ENCODE results near the gene LAMA1. TPM values are rescaled to one million over a fixed set of nuclear protein-coding genes. Genes with fewer than 3 reads are reported as not detected.
"Not testable (repeated sequence)": the region's sequence is repeated elsewhere in the genome, so short reads cannot be mapped to it uniquely, and the experiment has no call there.

The LAMA1 gene
- polyA plus RNA-seq, 4 donors = 0.40 to 5.7 (median 2.4) TPM

DNA sequence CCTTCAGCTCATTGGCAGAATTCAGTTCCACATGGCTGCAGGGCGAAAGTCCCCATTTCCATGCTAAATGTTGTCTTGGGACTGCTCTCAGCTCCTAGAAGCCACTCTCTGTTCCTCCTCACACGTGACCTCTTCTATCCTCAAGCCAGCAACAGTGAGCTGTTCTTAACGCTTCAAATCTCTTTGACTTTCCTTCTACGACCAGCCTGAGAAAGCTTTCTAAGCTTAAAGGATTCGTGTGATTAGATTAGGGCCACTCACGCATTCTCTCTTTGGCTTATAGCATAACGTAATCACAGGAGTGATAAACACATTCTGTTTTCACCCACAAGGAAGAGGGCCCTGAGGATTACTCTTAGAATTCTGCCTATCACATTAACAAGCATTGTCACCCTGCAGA is 29.8 kb upstream of the LAMA1 start:
- no peak for DNase-seq
- Histone ChIP-seq H3K9me3 (ENCODE audit: control insufficient read depth in 2 of 2, insufficient read depth in 1 of 2, low read depth in 1 of 2, low read length in 1 of 2) (no peaks in the 10 kb centered on the region), H3K4me1 (ENCODE audit: control insufficient read depth in 3 of 3, insufficient read depth in 2 of 3, low read depth in 1 of 3, low read length in 2 of 3) (no peaks in the 10 kb centered on the region), H3K27me3 (ENCODE audit: control insufficient read depth in 3 of 3, insufficient read depth in 3 of 3, low read length in 3 of 3) (no peaks in the 10 kb centered on the region), H3K4me3 (ENCODE audit: low read depth in 1 of 3, low read length in 3 of 3) (no peak overlapping the region), H3K27ac (ENCODE audit: low read depth in 1 of 3, low read length in 2 of 3) (no peak overlapping the region), H3K36me3 (ENCODE audit: control insufficient read depth in 3 of 3, insufficient read depth in 2 of 3, low read depth in 1 of 3, low read length in 3 of 3) (no peaks in the 10 kb centered on the region)
- FAIRE-seq = no peak
- 71 to 74% (median 72%) methylated on average over 7 of the region's 7 CpGs for WGBS, 3 donors

DNA sequence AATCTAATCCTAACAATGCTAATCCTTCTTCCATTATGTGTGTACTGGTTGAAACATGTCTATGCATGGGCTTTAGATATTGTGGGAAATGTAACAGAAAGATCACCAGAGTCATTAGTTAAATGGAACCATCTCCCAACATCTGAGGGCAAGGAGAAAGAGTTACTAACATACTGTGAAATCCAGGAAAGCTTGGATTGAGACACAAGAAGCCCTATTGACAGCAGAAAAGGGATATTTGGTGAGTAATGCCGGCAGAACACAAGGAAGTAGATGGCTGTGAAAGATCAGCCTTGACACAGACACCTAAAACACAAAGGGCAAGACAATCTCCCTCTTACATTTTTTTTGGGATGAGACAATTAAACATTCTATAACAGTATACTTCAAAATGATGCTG is 28.5 kb upstream of the LAMA1 start:
- DNase-seq (no peak), FAIRE-seq (no peak)
- H3K4me1 ChIP-seq (ENCODE audit: control insufficient read depth in 3 of 3, insufficient read depth in 2 of 3, low read depth in 1 of 3, low read length in 2 of 3) = no peaks in the 10 kb centered on the region
- H3K27me3 ChIP-seq (ENCODE audit: control insufficient read depth in 3 of 3, insufficient read depth in 3 of 3, low read length in 3 of 3) = no peaks in the 10 kb centered on the region
- 89 to 94% (median 91%) methylated on average over 1 of the region's 1 CpG for WGBS, 3 donors
- no peak overlapping the region for H3K27ac ChIP-seq (ENCODE audit: low read depth in 1 of 3, low read length in 2 of 3)
- H3K9me3 ChIP-seq (ENCODE audit: control insufficient read depth in 2 of 2, insufficient read depth in 1 of 2, low read depth in 1 of 2, low read length in 1 of 2) = no peaks in the 10 kb centered on the region
- H3K36me3 ChIP-seq (ENCODE audit: control insufficient read depth in 3 of 3, insufficient read depth in 2 of 3, low read depth in 1 of 3, low read length in 3 of 3) = no peaks in the 10 kb centered on the region
- no peak overlapping the region for H3K4me3 ChIP-seq (ENCODE audit: low read depth in 1 of 3, low read length in 3 of 3)

DNA sequence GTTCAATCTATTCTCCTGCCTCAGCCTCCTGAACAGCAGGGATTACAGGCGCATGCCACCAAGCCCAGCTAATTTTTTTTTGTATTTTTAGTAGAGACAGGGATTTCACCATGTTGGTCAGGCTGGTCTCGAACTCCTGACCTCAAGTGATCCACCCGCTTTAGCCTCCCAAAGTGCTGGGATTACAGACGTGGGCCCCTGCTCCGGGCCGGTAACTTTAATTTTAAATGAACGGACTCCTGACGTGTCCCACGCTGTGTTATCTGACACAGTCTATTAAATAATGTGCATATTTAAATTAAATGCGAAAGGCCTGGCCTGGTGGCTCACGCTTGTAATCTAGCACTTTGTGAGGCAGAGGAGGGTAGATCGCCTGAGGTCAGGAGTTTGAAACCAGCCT is 27.3 kb upstream of the LAMA1 start:
- 90 to 94% (median 92%) methylated on average over 12 of the region's 12 CpGs for WGBS, 3 donors
- not testable (repeated sequence) for DNase-seq, FAIRE-seq

DNA sequence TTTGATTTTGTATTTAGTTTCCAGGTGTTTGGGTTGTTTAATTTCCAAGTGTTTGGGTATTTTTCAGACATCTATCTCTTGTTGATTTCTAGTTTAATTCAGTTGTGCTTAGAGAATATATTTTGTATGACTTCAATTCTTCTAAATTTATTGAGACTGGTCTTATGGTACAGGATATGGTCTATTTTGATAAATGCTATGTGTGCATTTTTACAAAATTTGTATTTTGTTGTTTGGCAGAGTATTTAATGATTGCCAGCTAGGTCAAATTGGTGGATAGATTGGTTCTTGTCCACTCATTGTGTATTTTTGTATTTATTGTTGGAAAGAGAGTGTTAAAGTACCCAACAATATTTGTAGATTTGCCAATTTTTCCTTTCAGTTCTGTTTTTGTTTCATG is 23.7 kb upstream of the LAMA1 start:
- H3K27ac ChIP-seq (ENCODE audit: low read depth in 1 of 3, low read length in 2 of 3) = no peak overlapping the region
- no peaks in the 10 kb centered on the region for H3K9me3 ChIP-seq (ENCODE audit: control insufficient read depth in 2 of 2, insufficient read depth in 1 of 2, low read depth in 1 of 2, low read length in 1 of 2)
- FAIRE-seq (no peak), DNase-seq (no peak)
- no peaks in the 10 kb centered on the region for H3K27me3 ChIP-seq (ENCODE audit: control insufficient read depth in 3 of 3, insufficient read depth in 3 of 3, low read length in 3 of 3)
- no peaks in the 10 kb centered on the region for H3K4me1 ChIP-seq (ENCODE audit: control insufficient read depth in 3 of 3, insufficient read depth in 2 of 3, low read depth in 1 of 3, low read length in 2 of 3)
- H3K36me3 ChIP-seq (ENCODE audit: control insufficient read depth in 3 of 3, insufficient read depth in 2 of 3, low read depth in 1 of 3, low read length in 3 of 3) = no peaks in the 10 kb centered on the region
- H3K4me3 ChIP-seq (ENCODE audit: low read depth in 1 of 3, low read length in 3 of 3) = no peak overlapping the region

More for the DNA sequence above, 27.3 kb upstream of the LAMA1 start:
- H3K27ac ChIP-seq (ENCODE audit: low read depth in 1 of 3, low read length in 2 of 3); H3K4me3 ChIP-seq (ENCODE audit: low read depth in 1 of 3, low read length in 3 of 3); H3K9me3 ChIP-seq (ENCODE audit: control insufficient read depth in 2 of 2, insufficient read depth in 1 of 2, low read depth in 1 of 2, low read length in 1 of 2); H3K27me3 ChIP-seq (ENCODE audit: control insufficient read depth in 3 of 3, insufficient read depth in 3 of 3, low read length in 3 of 3); H3K36me3 ChIP-seq (ENCODE audit: control insufficient read depth in 3 of 3, insufficient read depth in 2 of 3, low read depth in 1 of 3, low read length in 3 of 3); H3K4me1 ChIP-seq (ENCODE audit: control insufficient read depth in 3 of 3, insufficient read depth in 2 of 3, low read depth in 1 of 3, low read length in 2 of 3): not testable (repeated sequence)

DNA sequence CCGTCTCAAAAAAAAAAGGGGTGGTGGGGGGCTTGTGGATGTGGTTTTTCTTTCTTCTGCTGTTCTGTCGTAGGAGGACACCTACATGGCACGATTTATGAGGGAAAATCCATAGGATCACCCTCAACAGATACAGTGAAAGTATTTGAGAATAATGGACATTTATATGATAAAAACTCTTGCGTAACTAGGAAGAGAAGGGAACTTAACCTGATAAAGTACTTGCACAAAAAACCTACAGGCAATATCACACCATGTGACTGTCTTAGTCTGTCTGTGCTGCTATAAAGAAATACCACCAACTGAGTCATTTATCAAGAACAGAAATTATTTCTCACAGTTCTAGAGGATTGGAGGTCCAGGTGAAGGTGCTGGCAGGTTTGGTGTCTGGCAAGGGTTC is 21.8 kb upstream of the LAMA1 start:
- H3K27me3 ChIP-seq (ENCODE audit: control insufficient read depth in 3 of 3, insufficient read depth in 3 of 3, low read length in 3 of 3) = no peaks in the 10 kb centered on the region
- no peak for FAIRE-seq
- no peak overlapping the region for H3K4me3 ChIP-seq (ENCODE audit: low read depth in 1 of 3, low read length in 3 of 3)
- DNase-seq = no peak
- no peaks in the 10 kb centered on the region for H3K36me3 ChIP-seq (ENCODE audit: control insufficient read depth in 3 of 3, insufficient read depth in 2 of 3, low read depth in 1 of 3, low read length in 3 of 3)
- no peak overlapping the region for H3K27ac ChIP-seq (ENCODE audit: low read depth in 1 of 3, low read length in 2 of 3)
- H3K4me1 ChIP-seq (ENCODE audit: control insufficient read depth in 3 of 3, insufficient read depth in 2 of 3, low read depth in 1 of 3, low read length in 2 of 3) = no peaks in the 10 kb centered on the region
- no peaks in the 10 kb centered on the region for H3K9me3 ChIP-seq (ENCODE audit: control insufficient read depth in 2 of 2, insufficient read depth in 1 of 2, low read depth in 1 of 2, low read length in 1 of 2)
- WGBS, 3 donors = 85 to 93% (median 88%) methylated on average over 4 of the region's 4 CpGs

DNA sequence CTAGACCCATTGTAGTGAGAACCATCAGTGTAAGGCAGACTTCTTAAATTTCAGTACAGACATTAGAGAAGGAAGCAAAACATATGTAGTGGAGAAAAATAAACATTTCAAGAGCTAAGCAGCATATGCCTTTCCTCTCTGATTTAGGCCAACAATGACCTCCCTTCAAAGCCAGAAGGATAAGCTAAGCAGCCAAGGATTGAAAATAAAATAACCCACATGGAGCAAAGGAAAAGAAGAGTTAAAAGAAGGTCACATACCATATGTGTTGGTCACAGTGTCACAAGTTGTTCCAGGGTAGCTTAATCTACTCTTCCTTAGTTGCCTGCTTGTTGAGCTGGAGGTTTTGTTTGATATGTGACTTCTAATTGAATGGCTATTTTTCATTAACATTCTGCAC is 15.6 kb upstream of the LAMA1 start:
- no peak for DNase-seq
- no peaks in the 10 kb centered on the region for H3K27me3 ChIP-seq (ENCODE audit: control insufficient read depth in 3 of 3, insufficient read depth in 3 of 3, low read length in 3 of 3)
- H3K36me3 ChIP-seq (ENCODE audit: control insufficient read depth in 3 of 3, insufficient read depth in 2 of 3, low read depth in 1 of 3, low read length in 3 of 3) = no peaks in the 10 kb centered on the region
- H3K4me3 ChIP-seq (ENCODE audit: low read depth in 1 of 3, low read length in 3 of 3) = no peak overlapping the region
- H3K9me3 ChIP-seq (ENCODE audit: control insufficient read depth in 2 of 2, insufficient read depth in 1 of 2, low read depth in 1 of 2, low read length in 1 of 2) = no peaks in the 10 kb centered on the region
- H3K27ac ChIP-seq (ENCODE audit: low read depth in 1 of 3, low read length in 2 of 3) = no peak overlapping the region
- H3K4me1 ChIP-seq (ENCODE audit: control insufficient read depth in 3 of 3, insufficient read depth in 2 of 3, low read depth in 1 of 3, low read length in 2 of 3) = no peaks in the 10 kb centered on the region
- FAIRE-seq = no peak

DNA sequence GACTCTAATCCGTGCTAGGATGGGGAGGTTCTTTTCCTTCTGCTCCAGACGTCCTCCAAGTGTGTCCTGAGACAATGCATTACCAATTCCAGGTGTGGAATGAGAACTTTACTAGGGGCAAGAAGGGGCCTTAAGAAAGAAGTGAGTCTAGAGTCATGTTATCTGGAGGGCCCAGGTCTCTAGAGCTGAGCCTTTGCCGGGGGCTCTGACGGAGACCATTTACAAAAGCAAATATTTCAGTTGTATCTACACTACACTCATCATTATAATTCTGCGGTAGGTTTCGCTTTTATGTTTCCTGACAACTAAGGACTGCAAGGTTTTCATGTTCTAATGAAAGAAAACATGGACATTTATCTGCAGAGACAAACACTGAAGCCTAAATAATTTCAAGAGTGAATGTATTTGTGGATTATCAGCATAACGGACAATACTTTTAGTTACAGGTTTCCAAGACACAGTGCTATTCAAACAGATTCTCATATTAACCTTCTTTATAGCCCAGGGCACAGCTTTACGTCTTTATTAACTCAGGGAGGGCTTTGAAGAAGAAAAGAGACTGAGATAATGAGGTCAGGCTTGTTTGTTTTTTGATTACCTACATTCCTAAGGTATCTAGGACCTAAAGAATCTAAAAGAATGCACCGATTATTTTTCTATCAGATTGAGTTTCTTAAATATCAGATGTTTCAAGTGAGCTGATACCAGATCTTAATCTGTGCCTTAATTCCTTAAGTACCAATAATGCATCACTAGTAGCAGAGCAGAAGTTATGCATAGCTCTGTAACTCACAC is 15.0 kb upstream of the LAMA1 start:
- Histone ChIP-seq H3K4me1 (ENCODE audit: control insufficient read depth in 3 of 3, insufficient read depth in 2 of 3, low read depth in 1 of 3, low read length in 2 of 3) (no peaks in the 10 kb centered on the region), H3K27ac (ENCODE audit: low read depth in 1 of 3, low read length in 2 of 3) (no peak overlapping the region), H3K27me3 (ENCODE audit: control insufficient read depth in 3 of 3, insufficient read depth in 3 of 3, low read length in 3 of 3) (no peaks in the 10 kb centered on the region), H3K36me3 (ENCODE audit: control insufficient read depth in 3 of 3, insufficient read depth in 2 of 3, low read depth in 1 of 3, low read length in 3 of 3) (no peaks in the 10 kb centered on the region), H3K4me3 (ENCODE audit: low read depth in 1 of 3, low read length in 3 of 3) (no peak overlapping the region), H3K9me3 (ENCODE audit: control insufficient read depth in 2 of 2, insufficient read depth in 1 of 2, low read depth in 1 of 2, low read length in 1 of 2) (no peaks in the 10 kb centered on the region)
- FAIRE-seq = no peak
- no peak for DNase-seq
- WGBS, 3 donors = 24 to 56% (median 32%) methylated on average over 9 of the region's 9 CpGs

DNA sequence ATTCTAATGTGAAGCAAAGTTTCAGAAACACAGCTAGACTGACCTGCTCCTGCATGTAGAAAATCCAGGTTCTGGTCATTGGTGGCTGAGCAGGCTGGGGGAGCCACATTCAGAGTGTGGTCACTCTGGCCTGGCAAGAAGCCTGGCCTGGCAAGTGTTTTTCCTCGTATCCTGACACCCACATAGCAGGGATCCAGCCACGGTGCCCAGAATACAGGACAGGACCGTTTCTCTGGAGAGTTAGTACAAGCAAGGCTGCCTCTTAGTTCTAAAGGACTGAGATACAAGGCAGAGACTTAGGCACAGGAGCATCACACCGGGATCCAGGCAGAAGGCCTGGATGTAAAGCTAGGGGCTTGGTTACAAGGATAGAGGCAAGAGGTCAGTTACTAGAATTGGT is 4.8 kb upstream of the LAMA1 start:
- no peaks in the 10 kb centered on the region for H3K9me3 ChIP-seq (ENCODE audit: control insufficient read depth in 2 of 2, insufficient read depth in 1 of 2, low read depth in 1 of 2, low read length in 1 of 2)
- FAIRE-seq (no peak), DNase-seq (no peak)
- H3K4me1 ChIP-seq (ENCODE audit: control insufficient read depth in 3 of 3, insufficient read depth in 2 of 3, low read depth in 1 of 3, low read length in 2 of 3) = no peaks in the 10 kb centered on the region
- no peaks in the 10 kb centered on the region for H3K36me3 ChIP-seq (ENCODE audit: control insufficient read depth in 3 of 3, insufficient read depth in 2 of 3, low read depth in 1 of 3, low read length in 3 of 3)
- 70 to 78% (median 76%) methylated on average over 4 of the region's 4 CpGs for WGBS, 3 donors
- H3K27me3 ChIP-seq (ENCODE audit: control insufficient read depth in 3 of 3, insufficient read depth in 3 of 3, low read length in 3 of 3) = peaks cover 1 to 7% (median 6%) of the 10 kb centered on the region in 3 donors
- H3K4me3 ChIP-seq (ENCODE audit: low read depth in 1 of 3, low read length in 3 of 3) = no peak overlapping the region
- no peak overlapping the region for H3K27ac ChIP-seq (ENCODE audit: low read depth in 1 of 3, low read length in 2 of 3)

DNA sequence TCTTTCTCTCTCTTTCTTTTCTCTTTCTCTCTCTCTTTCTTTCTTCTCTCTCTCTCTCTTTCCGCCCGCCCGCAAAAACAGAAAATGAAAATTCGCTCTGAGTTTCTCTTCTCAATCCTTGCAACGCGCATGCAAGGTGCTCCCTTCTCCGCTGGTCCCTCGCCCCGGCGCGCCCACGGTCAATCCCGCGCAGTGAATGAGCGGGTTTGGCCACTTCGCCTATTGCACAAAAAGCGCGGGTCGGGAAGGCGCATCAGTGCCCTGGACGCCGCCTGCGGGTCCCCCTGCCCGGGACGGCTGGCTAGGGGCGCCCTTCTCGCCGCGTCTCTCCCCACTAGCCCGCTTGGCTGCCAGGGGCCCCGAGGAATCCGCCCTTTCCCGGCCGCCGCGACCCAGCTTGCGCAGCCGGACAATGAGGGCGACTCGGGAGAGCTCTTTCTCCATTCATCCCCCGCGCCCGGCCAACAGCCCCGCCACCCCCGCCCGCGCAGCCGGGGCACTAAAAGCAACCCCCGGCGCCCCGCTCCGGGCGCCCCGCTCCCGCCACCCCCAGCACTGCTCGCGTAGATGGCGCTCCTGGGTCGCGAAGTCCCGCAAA is 706 bp downstream of the LAMA1 start:
- Histone ChIP-seq H3K27me3 (ENCODE audit: control insufficient read depth in 3 of 3, insufficient read depth in 3 of 3, low read length in 3 of 3) (peaks cover 10 to 27% (median 15%) of the 10 kb centered on the region in 3 donors), H3K9me3 (ENCODE audit: control insufficient read depth in 2 of 2, insufficient read depth in 1 of 2, low read depth in 1 of 2, low read length in 1 of 2) (no peaks in the 10 kb centered on the region), H3K27ac (ENCODE audit: low read depth in 1 of 3, low read length in 2 of 3) (no peak overlapping the region), H3K4me1 (ENCODE audit: control insufficient read depth in 3 of 3, insufficient read depth in 2 of 3, low read depth in 1 of 3, low read length in 2 of 3) (peaks cover 0 to 8% (median 0%) of the 10 kb centered on the region in 3 donors), H3K36me3 (ENCODE audit: control insufficient read depth in 3 of 3, insufficient read depth in 2 of 3, low read depth in 1 of 3, low read length in 3 of 3) (no peaks in the 10 kb centered on the region), H3K4me3 (ENCODE audit: low read depth in 1 of 3, low read length in 3 of 3) (peak overlapping the region in 2 of 3 donors; percentile 24 to 40)
- DNase-seq = peak in 1 of 2 donors; percentile 29
- FAIRE-seq = no peak
- 0 to 4% (median 1%) methylated on average over 50 to 61 of the region's 61 CpGs for WGBS, 3 donors

All from small intestine (tissue), 7 donors.